Measurements from ENCODE around the gene FRAS1.

Gene FRAS1

DNA sequence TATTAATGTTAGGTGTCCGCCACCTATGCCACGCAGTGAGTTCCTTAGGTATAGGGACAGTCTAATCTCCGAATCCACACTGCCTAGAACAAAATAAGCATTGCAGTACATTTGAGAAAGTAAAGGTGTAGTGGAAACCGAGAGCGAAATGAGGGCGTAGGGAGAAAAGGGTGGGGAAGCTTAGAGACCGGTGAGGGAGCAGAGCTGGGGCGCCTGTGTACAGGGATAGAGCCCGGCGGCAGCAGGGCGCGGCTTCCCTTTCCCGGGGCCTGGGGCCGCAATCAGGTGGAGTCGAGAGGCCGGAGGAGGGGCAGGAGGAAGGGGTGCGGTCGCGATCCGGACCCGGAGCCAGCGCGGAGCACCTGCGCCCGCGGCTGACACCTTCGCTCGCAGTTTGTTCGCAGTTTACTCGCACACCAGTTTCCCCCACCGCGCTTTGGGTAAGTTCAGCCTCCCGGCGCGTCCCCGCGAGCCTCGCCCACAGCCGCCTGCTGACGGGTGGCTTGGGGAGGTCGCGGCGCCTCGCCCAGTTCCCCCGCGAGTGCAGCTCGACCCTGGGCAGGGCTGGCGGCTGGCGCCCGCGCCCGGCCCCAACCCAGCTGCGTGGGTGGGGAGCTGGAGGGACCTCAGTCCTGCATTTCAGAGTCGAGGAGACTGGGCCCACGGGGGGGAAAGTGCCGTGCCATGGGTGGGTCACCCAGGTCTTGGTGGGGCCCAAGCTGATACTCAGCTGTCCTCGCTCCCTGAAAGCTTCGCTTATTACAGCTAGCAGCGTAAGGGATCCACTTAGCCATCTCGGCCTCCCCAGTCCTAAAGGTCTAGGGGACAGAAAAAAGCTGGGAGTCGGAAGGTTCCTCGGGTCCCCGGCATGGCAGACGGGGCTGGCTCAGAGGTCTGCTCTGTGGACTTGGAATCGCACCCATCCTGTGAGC lies 494.6 kb downstream of the FRAS1 start, which contains the start of gene ANXA3:
ANXA3 (plus strand) TSS at position 351 of the 932 bp plus-strand sequence. CDS start 2,704 bp downstream, outside the sequence.
- no peak for DNase-seq (ENCODE audit: low read depth)

- DNase-seq (ENCODE audit: low read depth) = no peak
Observed at GRCh38 chr4:78552389-78553042, 495.4 kb downstream of the FRAS1 start.

DNA sequence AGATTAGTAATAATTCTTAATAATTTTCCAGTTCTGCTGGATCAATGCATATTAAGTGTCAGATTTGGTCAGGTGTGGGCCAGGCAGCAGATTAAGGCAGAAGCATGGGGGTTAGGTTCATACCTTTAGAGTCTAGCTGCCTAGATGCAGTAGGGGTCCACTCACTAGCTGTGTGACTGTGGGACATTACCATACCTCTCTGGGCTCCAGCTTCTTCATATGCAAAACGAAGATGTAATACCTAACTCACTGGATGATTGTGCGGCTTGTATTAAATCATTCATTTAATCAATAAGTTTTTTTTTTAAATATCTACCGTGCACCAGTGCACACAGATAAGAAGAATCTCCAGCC lies 495.9 kb downstream of the FRAS1 start:
- DNase-seq (ENCODE audit: low read depth) = no peak

- no peak for DNase-seq (ENCODE audit: low read depth)
Observed at GRCh38 chr4:78553529-78554060, 496.5 kb downstream of the FRAS1 start.

GRCh38 chr4:78556665-78557064 lies 499.5 kb downstream of the FRAS1 start:
- DNase-seq (ENCODE audit: low read depth) = no peak

GRCh38 chr4:78557841-78558240 lies 500.7 kb downstream of the FRAS1 start:
- no peak for DNase-seq (ENCODE audit: low read depth)

DNA sequence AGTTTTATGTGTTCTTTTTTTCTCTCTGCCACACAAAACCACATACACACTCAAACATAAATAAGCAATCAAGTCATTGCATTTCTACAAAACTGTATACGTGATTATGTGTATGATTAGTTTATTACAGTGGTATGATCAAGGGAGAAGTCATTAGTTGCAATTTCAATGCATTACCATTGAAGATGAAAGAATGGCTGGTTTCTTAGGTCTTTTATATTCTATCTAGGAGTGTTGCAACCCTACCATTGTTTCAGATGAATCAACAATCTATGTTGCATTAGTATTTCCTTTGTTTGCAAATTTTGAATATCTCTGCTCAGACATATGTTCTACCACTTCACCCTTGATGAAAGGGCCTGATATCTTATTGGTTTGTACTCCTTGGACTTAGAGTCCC lies 501.3 kb downstream of the FRAS1 start:
- no peak for DNase-seq (ENCODE audit: low read depth)

DNA sequence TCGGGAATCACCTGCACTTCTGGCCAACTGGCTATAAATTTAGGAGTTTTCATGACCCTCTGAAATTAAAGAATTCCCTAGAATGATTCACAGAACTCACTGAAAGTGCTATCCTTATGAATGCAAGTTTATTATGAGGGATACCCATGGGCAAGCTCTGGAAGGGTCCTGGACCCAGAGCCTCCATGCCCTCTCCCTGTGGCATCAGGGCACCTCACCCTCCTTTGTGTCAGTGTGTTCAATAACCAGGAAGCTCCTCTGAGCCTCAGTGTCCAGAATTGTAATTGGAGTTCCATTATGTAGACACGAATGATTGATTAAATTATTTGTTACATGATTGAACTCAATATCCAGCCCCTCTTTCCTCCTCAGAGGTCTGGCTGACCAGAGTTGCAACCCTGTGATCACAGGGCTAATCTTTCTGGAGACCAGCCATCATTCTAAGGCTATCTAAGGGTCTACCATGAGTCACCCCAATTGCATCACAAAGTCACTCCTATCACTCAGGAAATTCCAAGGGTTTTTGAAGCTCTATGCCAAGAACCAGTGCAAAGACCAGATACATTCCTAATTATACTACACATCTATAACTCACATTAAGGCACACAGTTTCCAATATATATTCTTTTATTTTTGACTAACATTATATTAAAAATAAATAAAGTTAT lies 503.3 kb downstream of the FRAS1 start:
- no peak for DNase-seq (ENCODE audit: low read depth)

GRCh38 chr4:78561677-78562076 lies 504.6 kb downstream of the FRAS1 start:
- DNase-seq (ENCODE audit: low read depth) = no peak

DNA sequence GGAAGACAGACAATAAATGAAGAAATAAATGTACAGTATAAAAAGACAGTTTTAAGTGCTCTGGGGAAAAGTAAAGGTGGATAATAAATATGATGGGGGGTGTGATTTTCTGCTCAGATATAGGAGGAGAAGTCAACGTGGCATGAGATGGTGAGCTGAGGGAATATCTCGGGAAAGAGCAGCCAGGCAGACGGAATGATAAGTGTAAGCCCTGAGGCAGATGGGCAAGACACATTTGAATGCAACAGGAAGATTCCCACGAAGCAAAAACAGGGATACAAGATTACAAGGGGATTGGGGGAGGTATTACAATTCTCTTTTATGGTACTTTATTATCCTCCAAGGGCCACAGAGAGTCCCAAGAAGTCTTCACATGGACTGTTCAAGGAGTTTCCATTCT lies 505.6 kb downstream of the FRAS1 start:
- DNase-seq (ENCODE audit: low read depth) = no peak

DNA sequence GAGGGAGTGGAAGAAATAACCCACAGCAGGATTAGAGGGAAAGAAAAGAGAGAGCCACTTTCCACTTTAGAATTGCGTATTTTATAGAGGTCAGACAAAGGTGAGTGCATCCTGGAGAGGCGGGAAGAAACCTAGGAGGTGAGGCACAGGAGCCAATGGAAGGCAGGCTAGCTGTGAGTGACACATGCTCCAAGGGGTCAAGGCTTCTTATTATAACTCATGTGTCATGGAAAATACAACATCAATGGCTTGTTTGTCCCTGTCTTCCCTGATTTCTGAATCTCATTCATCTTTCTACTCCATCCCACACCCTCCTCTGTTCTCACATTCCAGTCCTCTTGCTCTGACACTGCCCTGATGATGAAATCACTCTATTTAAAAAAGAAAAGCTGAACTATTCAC lies 508.8 kb downstream of the FRAS1 start:
- DNase-seq (ENCODE audit: low read depth) = no peak

DNA sequence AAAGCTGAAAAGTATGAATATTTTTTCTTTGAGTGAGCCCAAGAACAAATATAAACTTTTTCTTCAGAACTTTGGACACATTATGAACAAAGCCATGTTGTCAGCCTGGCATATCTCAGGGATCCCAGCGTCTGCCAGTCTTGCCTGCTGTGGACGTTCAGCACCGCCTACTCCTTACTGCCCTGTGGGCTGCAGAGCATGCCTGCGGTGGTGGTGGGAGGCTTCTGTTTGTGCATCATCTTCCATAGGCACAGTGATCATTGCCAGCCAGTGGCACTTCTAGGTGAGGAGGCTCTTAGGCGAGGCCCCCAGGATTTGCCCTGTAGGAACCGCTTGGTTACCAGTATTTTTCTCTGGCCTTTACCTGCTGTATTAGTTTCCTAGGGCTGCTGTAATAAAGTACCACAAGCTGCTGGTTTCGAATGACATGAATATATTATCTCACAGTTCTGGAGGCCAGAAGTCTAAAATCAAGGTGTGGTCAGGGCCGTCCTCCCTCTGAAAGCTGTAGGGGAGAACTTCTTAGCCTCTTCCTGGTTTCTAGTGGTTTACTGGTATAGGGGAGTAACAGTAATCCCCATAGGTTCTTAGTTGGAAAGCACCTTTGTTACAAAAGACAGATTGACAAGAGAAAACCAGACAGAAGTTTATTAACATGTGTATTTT lies 509.8 kb downstream of the FRAS1 start:
- DNase-seq (ENCODE audit: low read depth) = no peak

DNA sequence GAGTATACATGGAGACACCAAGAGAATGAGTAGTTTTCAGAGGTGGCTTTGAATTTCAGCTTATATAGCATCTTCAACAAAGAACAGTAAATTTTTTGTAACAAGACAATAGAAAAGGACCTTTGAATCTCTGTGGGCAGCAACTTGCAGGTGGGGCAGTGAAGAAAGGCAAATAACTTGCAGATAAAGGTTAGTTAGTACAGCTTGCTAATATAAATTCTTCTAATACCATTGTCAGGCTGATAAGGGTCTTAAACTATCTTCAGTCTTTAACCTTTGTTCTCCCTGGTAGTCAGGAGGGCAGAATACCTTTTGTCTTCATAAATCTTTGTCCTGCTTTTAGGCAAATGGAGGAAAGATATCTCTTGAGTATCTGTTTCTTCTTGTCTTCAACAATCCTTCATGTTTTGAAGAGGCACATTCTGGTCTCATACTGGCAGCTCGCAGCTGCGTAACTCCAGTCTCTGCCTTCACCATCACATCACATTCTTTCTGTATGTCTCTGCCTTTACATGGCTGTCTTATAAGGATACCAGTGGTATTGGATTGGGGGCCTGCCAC lies 510.5 kb downstream of the FRAS1 start:
- DNase-seq (ENCODE audit: low read depth) = no peak

GRCh38 chr4:78568640-78569305 lies 511.6 kb downstream of the FRAS1 start:
- no peak for DNase-seq (ENCODE audit: low read depth)

DNA sequence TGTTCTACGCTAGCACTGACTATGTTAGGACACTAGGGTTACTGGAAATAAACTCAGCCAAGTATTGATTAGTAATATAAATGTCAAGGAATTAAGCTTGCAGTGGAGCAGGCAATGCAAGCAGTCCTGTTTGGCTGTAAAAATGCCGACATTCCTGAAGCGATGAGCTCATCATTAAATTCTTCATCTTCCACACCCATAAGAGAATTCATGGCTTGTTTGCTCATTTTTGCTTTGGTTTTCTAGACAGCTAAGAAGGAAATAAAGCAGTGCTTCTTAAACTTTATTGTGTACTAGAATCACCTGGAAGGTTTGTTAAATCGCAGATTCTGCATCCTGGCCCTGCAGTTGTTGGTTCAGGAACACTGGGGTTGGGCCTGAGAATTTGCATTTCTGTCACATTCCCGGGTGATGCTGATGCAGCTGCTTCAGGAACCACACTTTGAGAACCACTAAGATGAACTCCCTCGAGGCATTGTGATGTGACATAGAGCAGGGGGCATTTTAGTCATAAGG lies 512.2 kb downstream of the FRAS1 start:
- no peak for DNase-seq (ENCODE audit: low read depth)

GRCh38 chr4:78570117-78570516 lies 513.0 kb downstream of the FRAS1 start:
- DNase-seq (ENCODE audit: low read depth) = no peak

DNA sequence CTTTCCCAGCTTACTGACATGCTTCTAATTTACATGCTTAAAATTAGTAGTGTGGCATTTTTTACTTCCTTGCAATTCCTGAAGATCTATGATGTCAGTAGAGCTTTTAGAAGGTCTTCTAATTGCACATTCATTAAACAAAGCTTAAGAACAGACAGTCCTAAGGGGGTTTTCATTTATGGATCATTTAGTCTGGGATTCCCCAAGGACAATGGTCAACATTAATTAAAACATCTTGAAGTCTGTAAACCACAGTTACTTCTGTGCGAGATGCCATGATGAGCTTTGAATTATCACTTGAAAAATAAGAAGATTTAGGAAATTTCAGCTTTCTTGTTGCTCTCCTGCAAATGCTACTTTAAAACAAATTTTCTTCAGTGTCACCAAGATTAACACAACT lies 514.7 kb downstream of the FRAS1 start:
- no peak for DNase-seq (ENCODE audit: low read depth)

- no peak for DNase-seq (ENCODE audit: low read depth)
Observed at GRCh38 chr4:78578674-78579425, 521.7 kb downstream of the FRAS1 start.

DNA sequence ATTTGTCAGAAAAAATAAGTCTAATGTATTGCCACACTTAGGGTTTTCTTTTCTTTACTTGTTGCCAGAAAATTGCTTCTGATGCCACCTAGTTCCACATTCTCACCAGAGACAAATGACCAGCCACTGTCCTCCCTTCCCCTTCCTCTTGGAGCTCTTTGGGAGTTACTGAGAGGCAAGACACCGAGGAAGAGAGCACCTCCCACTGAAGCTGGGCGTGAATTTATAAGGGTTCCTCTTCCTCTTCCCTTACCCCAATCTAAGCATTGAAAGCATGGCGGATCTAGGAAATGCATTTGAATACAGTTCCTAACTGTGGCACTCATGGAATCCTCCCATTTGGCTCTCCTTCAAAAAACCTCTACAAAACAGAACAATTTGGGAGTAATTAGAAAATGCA lies 524.5 kb downstream of the FRAS1 start:
- no peak for DNase-seq (ENCODE audit: low read depth)

DNA sequence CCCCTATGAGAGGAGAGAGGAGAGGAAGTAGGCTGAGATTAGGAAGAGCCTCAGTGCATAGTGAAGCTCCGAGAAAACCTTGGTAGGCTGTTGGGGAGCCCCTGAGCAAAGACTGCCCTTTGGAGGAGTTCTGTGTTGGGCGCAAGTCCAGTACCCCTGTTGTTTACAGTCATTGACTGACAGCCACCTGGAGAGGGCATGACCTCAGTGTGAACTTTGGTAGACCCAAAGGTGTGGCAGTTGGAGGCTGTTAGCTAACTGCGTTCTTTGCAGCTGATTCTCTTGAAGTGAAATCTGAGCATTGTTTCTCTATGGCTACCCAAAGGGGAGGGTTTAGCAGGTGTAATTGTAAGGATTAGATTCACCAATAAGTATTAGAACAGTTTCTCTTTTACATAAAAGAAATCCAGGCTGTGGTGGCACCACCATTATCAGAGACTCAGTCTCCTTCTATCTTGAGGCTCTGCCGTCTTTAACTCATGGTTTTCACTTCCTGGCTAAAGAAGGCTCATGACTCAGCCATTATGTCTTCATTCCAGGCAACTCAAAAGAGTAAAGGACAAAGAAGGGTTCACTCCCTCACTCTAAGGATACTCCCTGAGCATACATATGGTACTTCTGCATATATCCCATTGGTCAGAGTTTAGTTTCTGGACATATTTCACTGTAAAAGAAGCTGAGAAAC lies 527.9 kb downstream of the FRAS1 start:
- DNase-seq (ENCODE audit: low read depth) = no peak
